Measurements from ENCODE around the gene MAML1.
"Not testable (repeated sequence)": the region's sequence is repeated elsewhere in the genome, so short reads cannot be mapped to it uniquely, and the experiment has no call there.

MAML1 gene

DNA sequence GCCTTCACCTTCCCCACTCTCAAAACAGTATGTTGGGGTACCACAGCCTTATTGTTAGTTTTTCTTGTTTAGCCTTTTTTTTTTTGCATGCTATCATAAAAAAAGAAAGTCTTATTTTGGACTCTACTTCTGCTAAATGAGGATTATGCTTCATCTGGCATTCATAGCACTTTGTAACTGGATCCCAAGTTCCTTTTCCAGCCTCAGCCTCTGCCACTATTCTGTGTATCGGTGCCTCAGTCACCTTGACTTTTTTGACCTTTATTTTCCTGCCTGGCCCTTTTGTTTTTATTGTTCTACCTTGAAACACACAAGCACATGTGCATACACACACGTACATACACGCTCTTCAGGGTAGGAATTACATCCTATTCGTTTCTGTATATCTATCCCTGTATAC lies 8.5 kb upstream of the MAML1 start:
- in situ Hi-C loops (cut with HindIII; ENCODE audit: low pct_unique_long_range_greater_than_20kb, low sequenced_read_pairs) = no loop called here
- no peak for DNase-seq (ENCODE audit: low read depth in 1 of 2, low spot score in 1 of 2)
- TF ChIP-seq JUND (IDR thresholded peaks at IDR 0.05; ENCODE audit: low read depth) = no peak

DNA sequence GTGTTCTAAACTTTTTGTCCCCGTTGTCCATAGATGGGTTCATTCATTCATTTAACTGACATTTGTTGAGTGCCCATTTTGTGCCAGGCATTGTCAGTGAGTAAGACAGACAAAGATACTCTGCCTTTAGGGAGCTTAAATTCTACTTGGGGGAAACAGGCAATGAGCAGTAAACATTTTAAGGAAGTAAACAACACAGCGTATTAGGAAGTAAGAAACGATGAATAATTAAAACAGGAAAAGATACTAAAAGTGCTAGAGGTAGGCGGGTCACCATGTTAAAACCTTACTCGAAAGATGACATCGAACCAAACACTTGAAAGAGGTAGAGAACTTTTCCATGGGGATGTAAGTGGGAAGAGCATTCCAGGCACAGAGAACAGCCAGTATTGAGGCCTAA lies 5.5 kb upstream of the MAML1 start:
- DNase-seq (ENCODE audit: low read depth in 1 of 2, low spot score in 1 of 2) = no peak
- TF ChIP-seq JUND (IDR thresholded peaks at IDR 0.05; ENCODE audit: low read depth) = no peak
- in situ Hi-C loops (cut with HindIII; ENCODE audit: low pct_unique_long_range_greater_than_20kb, low sequenced_read_pairs) = no loop called here

DNA sequence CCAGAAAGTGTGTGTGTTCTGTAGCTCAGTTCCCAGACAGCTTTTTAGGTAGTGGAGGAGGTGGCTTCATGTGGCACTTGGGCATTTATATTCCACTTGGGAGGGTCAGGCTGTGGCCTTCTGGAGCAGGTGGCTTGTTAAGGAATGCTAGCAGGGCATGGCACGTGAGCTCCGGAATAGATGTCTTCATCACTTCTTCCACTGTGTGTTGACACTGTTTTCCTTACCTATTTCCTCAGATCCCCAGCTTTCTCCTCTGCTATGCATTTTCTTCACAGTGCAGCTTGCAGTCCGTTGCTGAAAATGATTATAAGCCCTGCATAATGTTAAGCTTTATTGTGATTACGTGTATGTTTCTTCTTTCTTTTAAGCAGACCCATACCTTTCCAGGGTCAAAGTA lies 3.3 kb upstream of the MAML1 start:
- in situ Hi-C loops (cut with HindIII; ENCODE audit: low pct_unique_long_range_greater_than_20kb, low sequenced_read_pairs) = no loop called here
- DNase-seq (ENCODE audit: low read depth in 1 of 2, low spot score in 1 of 2) = no peak
- no peak for TF ChIP-seq JUND (IDR thresholded peaks at IDR 0.05; ENCODE audit: low read depth)

DNA sequence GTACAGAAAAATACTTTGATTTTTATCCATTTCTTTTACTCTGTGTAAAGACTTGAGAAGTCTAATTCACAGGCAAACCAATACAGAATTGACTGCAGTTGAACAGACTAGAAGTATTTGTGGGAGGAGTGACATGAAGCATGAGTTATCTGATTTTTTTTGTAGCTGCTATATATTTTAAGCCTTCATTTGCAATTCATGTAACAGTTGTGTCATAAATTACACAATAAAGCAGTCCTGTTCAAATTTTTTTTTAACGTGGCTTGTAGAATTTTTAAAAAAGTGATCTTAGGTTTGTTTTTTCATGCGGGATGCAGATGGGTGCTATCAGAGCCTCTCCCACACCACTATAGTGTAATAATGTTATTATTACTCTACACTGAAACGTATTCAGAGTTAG lies 2.9 kb upstream of the MAML1 start:
- DNase-seq (ENCODE audit: low read depth in 1 of 2, low spot score in 1 of 2) = no peak
- TF ChIP-seq JUND (IDR thresholded peaks at IDR 0.05; ENCODE audit: low read depth) = no peak
- in situ Hi-C loops (cut with HindIII; ENCODE audit: low pct_unique_long_range_greater_than_20kb, low sequenced_read_pairs) = no loop called here

DNA sequence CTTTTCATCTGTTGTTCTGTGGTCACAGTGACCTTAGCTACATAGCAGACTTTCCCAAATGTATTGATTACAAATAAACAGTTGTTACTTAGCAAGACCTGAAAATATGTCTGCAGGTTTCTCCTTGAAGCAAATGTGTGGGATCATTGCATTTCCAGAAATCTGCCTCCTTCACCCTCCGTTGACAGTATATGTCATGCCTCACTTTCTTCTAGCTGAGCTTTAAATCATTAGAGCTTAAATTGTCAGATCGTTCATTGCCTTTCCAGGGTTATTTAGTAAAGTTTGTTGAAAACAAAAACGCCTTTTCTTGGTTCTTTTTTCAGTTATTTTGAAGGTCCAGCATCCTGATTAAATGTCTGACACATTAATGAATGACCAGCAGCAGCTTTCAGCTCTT lies 2.3 kb upstream of the MAML1 start:
- in situ Hi-C loops (cut with HindIII; ENCODE audit: low pct_unique_long_range_greater_than_20kb, low sequenced_read_pairs) = no loop called here
- DNase-seq (ENCODE audit: low read depth in 1 of 2, low spot score in 1 of 2) = no peak
- no peak for TF ChIP-seq JUND (IDR thresholded peaks at IDR 0.05; ENCODE audit: low read depth)

DNA sequence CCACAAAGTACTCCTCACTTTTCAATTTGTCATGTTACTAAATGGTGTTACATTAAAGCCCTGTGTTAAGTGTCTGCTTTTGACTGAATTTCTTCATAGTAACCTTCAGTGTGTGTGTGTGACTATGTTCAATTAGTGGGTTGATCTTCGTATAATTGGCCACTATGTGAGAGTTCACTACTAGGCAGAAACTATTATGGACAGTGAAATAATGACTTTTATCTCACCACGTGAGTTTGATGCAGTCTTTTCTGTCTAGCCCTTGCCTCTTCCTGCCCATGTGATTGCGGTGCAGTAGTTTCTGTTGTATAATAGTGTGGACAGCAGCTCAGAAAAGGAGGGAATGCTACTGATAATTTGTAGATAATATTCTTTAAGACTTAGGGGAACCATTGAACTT lies 1.8 kb upstream of the MAML1 start:
- in situ Hi-C loops (cut with HindIII; ENCODE audit: low pct_unique_long_range_greater_than_20kb, low sequenced_read_pairs) = no loop called here
- no peak for DNase-seq (ENCODE audit: low read depth in 1 of 2, low spot score in 1 of 2)
- TF ChIP-seq JUND (IDR thresholded peaks at IDR 0.05; ENCODE audit: low read depth) = no peak

DNA sequence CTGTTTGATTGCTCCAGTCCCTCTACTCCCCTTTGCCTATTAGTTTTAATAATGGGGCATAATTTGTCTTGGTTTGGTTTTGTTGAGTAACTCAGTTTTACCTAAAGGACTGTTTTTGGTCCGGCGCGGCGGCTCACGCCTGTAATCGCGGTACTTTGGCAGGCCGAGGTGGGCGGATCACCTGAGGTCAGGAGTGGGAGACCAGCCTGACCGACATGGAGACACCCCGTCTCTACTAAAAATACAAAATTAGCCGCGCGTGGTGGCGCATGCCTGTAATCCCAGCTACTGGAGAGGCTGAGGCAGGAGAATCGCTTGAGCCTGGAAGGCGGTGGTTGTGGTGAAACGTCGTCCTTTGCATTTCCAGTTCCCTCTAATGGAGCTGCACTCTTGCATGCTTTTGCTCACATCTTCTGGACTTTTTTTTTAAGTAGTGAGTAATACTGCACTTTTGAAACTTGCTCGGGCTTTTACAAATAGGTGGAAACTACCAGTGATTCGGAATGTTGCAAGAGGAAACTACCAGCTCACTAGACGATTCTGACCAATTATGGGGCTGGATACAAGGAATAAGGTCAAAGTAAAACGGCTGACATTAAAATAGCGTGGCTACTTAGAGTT lies 721 bp upstream of the MAML1 start:
- TF ChIP-seq JUND (IDR thresholded peaks at IDR 0.05; ENCODE audit: low read depth) = no peak
- in situ Hi-C loops (cut with HindIII; ENCODE audit: low pct_unique_long_range_greater_than_20kb, low sequenced_read_pairs) = no loop called here
- DNase-seq (ENCODE audit: low read depth in 1 of 2, low spot score in 1 of 2) = no peak

DNA sequence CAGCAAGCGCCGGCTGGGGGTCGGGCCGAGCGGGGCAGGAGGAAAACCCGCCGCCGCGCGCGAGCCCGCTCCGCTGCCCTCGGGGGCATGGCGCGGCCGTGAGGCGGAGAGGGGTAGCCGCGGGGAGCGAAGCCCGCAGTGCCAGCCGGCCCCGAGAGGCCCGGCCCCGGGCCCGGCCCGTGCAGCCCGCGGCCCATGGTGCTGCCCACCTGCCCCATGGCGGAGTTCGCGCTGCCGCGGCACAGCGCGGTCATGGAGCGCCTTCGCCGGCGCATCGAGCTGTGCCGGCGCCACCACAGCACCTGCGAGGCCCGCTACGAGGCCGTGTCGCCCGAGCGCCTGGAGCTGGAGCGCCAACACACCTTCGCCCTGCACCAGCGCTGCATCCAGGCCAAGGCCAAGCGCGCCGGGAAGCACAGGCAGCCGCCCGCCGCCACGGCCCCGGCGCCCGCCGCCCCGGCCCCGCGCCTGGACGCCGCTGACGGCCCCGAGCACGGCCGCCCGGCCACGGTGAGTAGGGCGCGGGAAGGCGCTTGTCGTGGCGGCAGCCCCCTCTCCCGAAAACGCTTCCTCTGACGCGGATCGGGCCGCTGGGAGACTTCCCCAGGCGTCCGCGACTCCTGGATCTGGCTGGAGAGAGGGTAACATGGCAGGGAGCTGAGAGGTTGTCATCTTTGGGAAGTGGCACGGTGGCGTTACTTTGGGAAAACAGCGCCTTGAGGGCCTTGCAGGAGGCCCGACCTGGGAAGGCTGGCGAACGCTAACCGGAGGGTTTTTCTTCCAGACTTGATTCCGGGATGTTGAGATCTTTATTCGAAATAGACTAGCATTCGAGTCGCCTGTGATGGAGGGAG lies 523 bp downstream of the MAML1 start:
- DNase-seq (ENCODE audit: low read depth in 1 of 2, low spot score in 1 of 2) = peak; percentile 8 to 46
- no peak for TF ChIP-seq JUND (IDR thresholded peaks at IDR 0.05; ENCODE audit: low read depth)
- in situ Hi-C loops (cut with HindIII; ENCODE audit: low pct_unique_long_range_greater_than_20kb, low sequenced_read_pairs) = no loop called here

DNA sequence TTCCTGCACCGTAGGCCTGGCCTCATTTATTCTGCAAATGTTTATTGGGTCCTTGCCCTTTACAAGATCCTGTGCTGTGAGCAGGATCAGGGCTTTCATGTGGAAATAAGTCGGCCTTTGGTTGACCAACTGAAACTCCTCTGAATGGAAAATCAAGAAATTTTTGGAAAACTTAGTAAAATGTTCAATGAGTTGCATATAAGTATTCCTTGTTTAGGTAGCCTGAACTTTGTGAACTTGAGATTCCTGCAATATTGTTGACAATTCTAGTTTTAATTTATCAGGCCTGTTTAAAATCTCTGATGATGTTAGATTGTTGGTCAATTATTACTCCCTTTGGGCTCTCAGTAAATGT lies 1.1 kb downstream of the MAML1 start:
- in situ Hi-C loops (cut with HindIII; ENCODE audit: low pct_unique_long_range_greater_than_20kb, low sequenced_read_pairs) = no loop called here
- no peak for DNase-seq (ENCODE audit: low read depth in 1 of 2, low spot score in 1 of 2)
- no peak for TF ChIP-seq JUND (IDR thresholded peaks at IDR 0.05; ENCODE audit: low read depth)

DNA sequence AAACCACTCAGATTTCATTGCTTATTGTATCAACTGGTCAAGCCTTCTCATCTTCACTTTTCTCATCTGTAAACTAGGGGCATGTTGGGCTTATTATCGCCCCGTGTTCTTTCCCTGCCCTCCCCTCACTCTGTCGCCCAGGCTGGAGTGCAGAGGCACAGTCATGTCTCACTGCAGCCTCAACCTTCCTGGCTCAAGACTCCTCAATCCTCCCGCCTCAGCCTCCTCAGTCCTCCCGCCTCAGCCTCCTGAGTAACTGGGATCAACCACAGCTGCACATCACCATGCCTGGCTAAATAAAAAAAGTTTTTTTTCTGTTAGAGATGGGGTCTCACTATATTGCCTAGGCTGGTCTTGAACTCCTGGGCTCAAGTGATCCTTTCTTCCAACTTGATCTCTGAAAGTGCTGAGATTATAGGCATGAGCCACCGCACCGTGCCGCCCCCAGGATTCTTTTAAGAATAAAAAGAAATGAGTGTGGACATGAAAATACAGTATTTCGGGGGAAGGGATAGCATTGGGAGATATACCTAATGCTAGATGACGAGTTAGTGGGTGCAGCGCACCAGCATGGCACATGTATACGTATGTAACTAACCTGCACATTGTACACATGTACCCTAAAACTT lies 2.0 kb downstream of the MAML1 start:
- no peak for TF ChIP-seq JUND (IDR thresholded peaks at IDR 0.05; ENCODE audit: low read depth)
- in situ Hi-C loops (cut with HindIII; ENCODE audit: low pct_unique_long_range_greater_than_20kb, low sequenced_read_pairs) = no loop called here
- no peak for DNase-seq (ENCODE audit: low read depth in 1 of 2, low spot score in 1 of 2)

DNA sequence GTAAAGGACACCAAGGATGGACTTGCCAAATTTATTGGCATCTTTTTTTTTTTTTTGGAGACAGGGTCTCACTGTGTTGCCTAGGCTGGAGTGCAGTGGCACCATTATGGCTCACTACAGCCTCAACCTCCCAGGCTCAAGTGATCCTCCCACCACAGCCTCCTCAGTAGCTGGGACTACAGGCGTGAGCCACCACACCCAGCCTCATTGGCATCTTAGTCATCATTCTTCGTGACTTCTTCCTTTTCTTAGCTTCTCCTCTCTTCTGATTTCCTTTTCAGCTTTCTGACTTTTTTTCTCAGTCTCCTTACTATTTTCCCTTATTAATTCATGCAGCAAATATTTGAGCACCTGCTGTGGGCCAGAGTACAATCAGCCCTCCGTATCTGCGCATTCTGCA lies 6.1 kb downstream of the MAML1 start:
- TF ChIP-seq JUND (IDR thresholded peaks at IDR 0.05; ENCODE audit: low read depth) = no peak
- in situ Hi-C loops (cut with HindIII; ENCODE audit: low pct_unique_long_range_greater_than_20kb, low sequenced_read_pairs) = no loop called here

DNA sequence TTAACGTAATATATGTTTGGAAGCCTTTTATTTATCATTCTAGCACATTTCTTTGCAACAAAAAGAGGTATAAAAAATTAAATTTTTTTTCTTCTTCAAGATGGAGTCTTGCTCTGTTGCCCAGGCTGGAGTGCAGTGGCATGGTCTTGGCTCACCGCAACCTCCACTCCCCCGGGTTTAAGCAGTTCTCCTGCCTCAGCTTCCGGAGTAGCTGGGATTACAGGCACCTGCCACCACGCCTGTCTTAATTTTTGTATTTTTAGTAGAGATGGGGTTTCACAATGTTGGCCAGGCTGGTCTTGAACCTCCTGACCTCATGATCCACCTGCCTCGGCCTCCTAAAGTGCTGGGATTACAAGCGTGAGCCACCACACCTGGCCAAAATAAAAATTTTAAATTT lies 11.5 kb downstream of the MAML1 start:
- in situ Hi-C loops (cut with HindIII; ENCODE audit: low pct_unique_long_range_greater_than_20kb, low sequenced_read_pairs); DNase-seq (ENCODE audit: low read depth in 1 of 2, low spot score in 1 of 2): not testable (repeated sequence)

More for the DNA sequence above, 6.1 kb downstream of the MAML1 start:
- DNase-seq (ENCODE audit: low read depth in 1 of 2, low spot score in 1 of 2) = no peak

DNA sequence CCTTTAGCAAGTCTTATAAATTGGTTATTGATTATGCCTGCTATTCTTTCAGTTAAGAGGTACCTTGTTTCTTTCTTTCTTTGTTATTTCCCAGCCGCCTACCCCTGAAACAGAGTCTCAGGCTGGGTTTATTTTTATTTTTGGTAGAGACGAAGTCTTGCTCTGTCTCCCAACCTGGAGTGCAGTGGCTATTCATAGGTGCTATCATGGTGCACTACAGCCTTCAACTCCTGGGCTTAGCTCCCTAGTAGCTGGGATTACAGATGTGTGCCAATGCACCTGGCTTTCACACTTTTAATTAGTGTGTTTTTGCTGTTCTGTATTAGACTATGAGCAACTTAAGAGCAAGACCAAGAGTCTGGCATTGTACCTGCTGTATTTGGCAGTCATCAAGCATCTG lies 14.2 kb downstream of the MAML1 start:
- in situ Hi-C loops (cut with HindIII; ENCODE audit: low pct_unique_long_range_greater_than_20kb, low sequenced_read_pairs) = no loop called here
- DNase-seq (ENCODE audit: low read depth in 1 of 2, low spot score in 1 of 2) = no peak
- TF ChIP-seq JUND (IDR thresholded peaks at IDR 0.05; ENCODE audit: low read depth) = no peak

Data from T47D (cell line).